ENCODE measurements around the gene BCL3. TPM values are rescaled to one million over a fixed set of nuclear protein-coding genes. Genes with fewer than 3 reads are reported as not detected.

The BCL3 gene
- total RNA-seq, 1 donor: 8.6 TPM

DNA sequence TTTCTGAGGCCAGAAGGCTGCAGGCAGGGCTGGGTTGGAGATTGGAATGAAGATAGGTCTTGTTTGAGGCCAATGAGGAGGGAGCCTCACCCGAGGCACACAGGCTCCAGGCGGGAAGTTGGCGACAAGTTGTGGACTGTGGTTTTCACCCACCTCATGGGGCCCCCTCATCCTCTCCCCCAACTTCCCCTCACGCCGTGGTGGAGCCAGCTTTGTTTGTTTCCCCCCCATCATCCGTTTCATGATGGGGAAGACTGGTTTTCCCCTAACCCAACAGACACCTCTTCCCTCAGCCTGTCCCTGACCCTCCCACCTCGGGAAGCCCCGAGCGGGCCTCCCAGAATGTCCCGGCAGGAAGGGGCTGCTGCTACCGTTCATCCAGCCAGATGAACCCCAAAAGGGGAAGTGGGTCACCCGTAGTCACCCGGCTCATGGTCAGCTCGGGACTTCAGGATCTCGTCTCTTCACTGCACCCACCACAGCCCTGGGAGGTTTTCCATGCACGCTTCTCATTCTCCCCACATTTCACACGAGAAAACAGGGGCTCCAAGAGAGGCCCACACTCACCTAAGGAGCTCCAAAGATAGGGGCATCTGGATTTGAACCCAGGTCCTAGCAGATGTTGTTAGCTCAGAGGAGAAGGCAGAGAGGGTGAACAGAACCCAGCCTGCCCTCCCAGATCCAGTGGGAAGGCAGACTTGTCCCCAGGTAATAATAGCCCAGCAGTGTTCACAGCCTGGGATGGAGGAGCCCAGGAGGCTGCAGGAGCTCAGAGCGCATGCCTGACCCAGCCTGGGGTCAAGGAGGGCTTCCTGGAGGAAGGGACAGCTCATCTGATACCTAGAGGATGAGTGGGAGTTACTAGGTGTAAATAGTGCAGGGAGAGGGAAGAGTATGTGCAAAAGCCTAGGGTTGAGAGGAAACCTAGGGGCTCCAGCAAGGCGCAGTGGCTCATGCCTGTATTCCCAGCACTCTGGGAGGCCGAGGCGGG is 26.1 kb upstream of the BCL3 start:
- no peak for DNase-seq (ENCODE audit: low read depth)
- H3K4me3 ChIP-seq (ENCODE audit: low read depth, low read length): no peak overlapping the region
- TF ChIP-seq, protein P1, sequence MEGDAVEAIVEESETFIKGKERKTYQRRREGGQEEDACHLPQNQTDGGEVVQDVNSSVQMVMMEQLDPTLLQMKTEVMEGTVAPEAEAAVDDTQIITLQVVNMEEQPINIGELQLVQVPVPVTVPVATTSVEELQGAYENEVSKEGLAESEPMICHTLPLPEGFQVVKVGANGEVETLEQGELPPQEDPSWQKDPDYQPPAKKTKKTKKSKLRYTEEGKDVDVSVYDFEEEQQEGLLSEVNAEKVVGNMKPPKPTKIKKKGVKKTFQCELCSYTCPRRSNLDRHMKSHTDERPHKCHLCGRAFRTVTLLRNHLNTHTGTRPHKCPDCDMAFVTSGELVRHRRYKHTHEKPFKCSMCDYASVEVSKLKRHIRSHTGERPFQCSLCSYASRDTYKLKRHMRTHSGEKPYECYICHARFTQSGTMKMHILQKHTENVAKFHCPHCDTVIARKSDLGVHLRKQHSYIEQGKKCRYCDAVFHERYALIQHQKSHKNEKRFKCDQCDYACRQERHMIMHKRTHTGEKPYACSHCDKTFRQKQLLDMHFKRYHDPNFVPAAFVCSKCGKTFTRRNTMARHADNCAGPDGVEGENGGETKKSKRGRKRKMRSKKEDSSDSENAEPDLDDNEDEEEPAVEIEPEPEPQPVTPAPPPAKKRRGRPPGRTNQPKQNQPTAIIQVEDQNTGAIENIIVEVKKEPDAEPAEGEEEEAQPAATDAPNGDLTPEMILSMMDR (IDR thresholded peaks at IDR 0.05; ENCODE audit: insufficient read depth, low read depth, low read length): no peak

DNA sequence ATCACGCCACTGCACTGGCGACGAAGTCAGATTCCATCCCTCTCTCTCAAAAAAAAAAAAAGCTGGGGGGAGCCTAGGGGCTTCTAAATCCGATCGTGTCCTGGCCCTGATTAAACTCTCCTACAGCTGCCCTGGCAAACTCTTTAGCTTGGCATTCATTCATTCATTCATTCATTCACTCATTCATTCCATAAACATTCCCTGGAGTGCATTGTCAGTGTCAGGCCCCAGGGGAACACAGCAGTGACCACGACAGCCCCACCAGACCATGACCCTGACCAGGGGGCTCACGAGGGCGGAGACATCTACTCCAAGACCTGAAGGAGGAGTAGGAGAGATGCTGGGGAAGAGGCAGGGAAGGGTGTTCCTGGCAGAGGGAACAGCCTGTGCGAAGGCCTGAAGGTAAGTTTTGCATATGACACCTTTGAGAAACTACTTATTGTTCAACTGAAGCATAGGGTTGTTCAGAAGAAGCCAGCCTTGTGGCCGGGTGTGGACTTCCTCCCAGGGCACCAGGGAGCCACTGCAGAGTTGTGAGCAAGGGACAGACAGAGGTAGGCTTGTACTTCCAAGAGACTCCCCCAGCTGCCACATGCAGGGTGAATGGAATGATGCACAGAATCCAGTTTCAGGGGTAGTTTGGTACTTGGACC is 25.1 kb upstream of the BCL3 start:
- H3K4me3 ChIP-seq (ENCODE audit: low read depth, low read length): no peak overlapping the region
- DNase-seq (ENCODE audit: low read depth): no peak
- TF ChIP-seq, protein P1 (IDR thresholded peaks at IDR 0.05; ENCODE audit: insufficient read depth, low read depth, low read length): no peak

DNA sequence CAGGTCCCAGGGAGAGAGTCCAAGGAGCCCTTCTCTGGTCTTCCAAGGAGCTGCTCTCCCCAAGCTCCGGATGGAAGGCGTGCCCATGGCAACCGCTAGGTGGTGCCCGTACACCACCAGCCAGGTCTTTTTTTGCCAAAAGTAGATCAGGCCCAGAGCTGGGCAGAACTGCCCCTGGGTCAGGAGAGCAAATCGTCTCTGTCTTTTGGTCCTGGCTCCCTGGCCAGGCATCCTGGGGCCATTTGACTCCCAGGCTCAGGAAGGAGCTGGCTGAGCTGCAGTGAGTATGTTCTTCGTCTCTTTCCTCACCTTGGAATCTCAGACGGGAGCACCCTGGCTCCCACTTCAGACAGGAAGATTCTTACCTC is 24.6 kb upstream of the BCL3 start:
- H3K4me3 ChIP-seq (ENCODE audit: low read depth, low read length): no peak overlapping the region
- TF ChIP-seq, protein P1 (IDR thresholded peaks at IDR 0.05; ENCODE audit: insufficient read depth, low read depth, low read length): peak; percentile 96
- peak; percentile 83 for DNase-seq (ENCODE audit: low read depth)

DNA sequence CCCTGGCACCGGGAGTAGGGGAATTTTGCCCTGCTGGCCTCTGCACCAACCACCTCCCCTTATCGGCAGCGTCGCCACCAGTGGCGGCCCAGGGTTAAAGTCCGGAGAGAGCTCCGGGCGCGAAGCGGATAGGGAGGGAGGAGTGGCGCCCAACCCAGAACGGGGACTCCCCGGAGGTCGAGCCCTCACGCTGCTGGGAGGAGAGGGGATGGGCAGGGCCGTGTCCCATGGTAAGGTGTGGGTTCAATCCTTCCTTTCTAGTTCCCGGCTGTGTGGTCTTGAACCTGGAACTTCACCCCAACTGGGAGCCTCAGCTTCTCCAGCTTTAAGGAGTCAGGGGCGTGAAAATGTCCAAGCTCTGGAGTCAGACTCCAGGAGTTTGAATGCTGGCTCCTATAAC is 23.3 kb upstream of the BCL3 start:
- DNase-seq (ENCODE audit: low read depth): no peak
- no peak overlapping the region for H3K4me3 ChIP-seq (ENCODE audit: low read depth, low read length)
- TF ChIP-seq, protein P1 (IDR thresholded peaks at IDR 0.05; ENCODE audit: insufficient read depth, low read depth, low read length): no peak

DNA sequence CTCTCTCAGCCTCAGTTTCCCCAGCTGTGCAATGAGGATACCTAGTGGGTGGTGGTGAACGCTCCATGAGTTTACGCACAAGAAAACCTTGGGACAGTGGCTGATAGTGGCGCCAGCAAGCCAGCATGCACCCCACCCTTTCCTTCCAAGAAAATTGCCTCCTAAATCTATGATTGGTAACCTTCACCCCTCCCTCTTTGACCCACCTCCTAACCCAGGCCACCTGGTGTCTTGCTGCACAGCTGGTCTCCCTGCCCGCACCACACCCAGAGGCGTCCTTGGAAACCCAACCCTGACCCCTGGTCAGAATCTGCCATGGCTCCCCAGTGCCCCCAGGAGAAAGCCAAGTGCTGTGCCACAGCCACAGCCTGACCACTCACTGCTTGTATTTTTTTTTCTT is 22.8 kb upstream of the BCL3 start:
- TF ChIP-seq, protein P1 (IDR thresholded peaks at IDR 0.05; ENCODE audit: insufficient read depth, low read depth, low read length): no peak
- DNase-seq (ENCODE audit: low read depth): no peak
- no peak overlapping the region for H3K4me3 ChIP-seq (ENCODE audit: low read depth, low read length)

DNA sequence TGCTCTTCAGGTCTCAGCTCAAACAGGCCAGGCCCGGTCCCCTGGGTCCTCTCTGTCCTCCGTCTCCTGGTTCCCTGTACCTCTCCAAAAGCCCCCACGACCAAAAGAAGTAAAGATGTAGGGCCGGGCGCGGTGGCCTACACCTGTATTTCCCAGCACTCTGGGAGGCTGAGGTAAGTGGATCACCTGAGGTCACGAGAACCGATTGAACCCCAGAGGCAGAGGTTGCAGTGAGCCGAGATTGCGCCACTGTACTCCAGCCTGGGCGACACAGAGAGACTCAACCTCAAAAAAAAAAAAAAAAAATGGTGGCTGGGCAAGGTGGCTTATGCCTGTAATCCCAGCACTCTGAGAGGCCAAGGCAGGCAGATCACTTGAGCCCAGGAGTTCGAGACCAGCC is 22.0 kb upstream of the BCL3 start:
- TF ChIP-seq, protein P1 (IDR thresholded peaks at IDR 0.05; ENCODE audit: insufficient read depth, low read depth, low read length): no peak

More for the DNA sequence above, 22.0 kb upstream of the BCL3 start:
- no peak overlapping the region for H3K4me3 ChIP-seq (ENCODE audit: low read depth, low read length)
- no peak for DNase-seq (ENCODE audit: low read depth)
